Femur (tissue), 1 donor: ENCODE data around the gene CLINT1.

Experiments used
- DNase-seq: peaks from one replicate; pipeline ENCODE4 v3.0.0-alpha.2; 2017

The CLINT1 gene

GRCh38 chr5:157820593-157821252, 38.2 kb downstream of the CLINT1 start:
- no peak for DNase-seq

DNA sequence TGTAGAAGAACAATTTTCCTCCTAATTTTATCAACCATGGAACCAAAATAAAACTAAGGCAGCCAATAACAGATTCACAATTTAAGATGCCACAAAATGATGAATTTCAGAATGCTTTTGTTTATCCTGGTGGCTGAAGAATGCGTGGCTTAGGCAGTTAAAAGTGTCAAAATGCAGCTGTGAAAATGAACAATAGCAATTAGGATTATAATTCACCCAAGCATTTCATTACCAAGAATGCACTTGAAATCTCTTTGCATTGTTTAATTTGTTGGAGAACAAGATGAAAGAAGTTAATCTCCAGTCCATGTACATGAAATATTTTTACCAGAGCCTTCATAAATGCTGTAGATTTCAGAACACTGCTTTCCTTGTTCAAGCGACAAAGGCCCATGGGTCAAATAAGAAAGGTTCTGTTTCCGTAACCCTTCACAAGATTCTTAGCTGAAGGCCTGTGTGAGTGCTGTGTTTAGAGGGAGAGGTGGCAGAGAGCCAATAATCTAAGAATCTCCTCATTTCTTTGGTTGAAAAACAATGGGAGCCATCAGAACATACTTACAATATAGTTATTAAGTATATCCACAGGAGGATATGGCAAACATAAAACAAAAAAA, 39.3 kb downstream of the CLINT1 start:
- no peak for DNase-seq

GRCh38 chr5:157818368-157818767, 40.6 kb downstream of the CLINT1 start:
- no peak for DNase-seq

- no peak for DNase-seq
Observed at GRCh38 chr5:157817928-157818327, 41.0 kb downstream of the CLINT1 start.

GRCh38 chr5:157817387-157817702, 41.6 kb downstream of the CLINT1 start:
- no peak for DNase-seq

DNA sequence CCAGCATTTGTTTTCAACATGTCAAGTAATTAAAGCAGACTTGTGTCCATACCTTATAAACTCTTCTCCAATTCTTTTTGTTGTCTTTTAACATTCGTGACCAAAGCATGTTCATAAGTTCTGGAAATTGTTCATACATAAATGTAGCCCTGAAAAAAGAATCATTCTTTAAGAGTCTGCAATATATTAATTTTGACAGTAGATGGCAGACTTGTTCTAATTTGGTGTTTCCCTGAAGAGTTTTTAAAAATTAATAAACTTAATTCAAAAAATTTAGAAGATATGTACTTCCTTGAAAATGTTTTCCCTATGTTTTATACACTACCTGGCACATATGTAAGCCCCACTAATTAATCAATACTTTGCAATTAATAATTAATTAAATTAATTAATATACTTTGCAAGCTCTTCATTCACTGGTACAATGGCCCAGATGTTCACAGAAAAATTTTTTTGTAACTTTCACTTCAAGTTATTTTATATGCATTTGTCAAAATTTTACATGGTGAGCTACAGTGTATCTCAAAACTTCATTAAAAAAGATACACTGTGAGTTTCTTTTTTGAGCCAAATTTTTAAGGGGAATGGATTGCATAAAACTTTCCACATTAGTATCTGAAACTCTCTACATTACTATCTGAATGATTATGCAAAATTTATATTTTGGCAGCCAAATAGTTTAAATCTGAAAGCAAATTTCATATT, 42.1 kb downstream of the CLINT1 start:
- DNase-seq = no peak

- DNase-seq = no peak
Observed at GRCh38 chr5:157812086-157812485, 46.9 kb downstream of the CLINT1 start.

DNA sequence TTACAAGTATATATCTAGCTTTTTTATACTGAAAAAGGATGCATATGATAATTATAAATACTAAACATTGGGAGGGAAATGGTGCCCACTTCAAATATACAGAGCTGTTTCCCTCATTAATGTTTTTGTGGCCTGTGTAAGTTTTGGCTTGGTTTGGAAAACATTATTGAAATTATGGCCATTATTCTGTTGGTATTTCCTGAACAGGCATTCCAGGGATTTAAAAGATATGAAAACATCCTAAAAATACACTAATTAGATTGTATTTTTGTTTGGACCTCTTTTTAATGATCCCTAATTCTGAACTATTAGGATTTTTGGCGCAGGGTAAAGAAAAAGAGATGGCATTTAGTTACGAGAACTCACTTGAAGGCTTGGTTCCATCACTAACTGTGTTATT, 50.9 kb downstream of the CLINT1 start:
- no peak for DNase-seq

DNA sequence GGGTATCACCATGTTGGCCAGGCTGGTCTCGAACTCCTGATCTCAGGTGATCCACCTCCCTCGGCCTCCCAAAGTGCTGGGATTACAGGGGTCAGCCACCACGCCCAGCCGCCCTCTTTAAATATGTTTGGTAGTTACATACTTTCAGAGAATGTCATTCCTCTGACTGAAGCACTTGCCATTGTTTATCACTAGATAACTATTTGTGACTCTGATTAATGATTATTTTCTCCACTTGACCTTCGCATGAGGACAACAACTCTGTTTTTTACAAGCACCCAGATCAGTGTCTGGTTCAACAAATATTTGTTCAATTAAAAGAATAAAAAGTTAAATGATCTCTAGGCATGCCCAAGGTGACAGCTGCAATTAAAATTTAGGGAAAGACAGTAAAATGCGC, 56.2 kb downstream of the CLINT1 start:
- DNase-seq = no peak

DNA sequence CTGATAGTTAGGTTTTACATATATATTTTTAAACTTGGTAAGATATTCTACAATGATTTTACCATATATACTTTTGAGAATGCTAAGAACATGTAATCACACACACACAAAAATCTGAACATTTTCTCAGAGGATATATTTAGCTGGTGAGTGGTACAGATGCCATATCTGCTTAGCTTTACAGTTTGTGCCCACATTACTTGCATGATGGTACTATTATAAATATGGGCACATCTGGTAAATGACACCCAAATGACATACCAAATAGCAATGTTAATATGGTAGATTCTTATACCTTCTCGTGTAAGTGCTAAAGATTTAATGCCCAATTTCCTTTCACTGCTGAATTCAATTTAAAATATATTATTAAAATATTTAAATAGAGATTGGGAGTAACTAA, 58.8 kb downstream of the CLINT1 start:
- no peak for DNase-seq

DNA sequence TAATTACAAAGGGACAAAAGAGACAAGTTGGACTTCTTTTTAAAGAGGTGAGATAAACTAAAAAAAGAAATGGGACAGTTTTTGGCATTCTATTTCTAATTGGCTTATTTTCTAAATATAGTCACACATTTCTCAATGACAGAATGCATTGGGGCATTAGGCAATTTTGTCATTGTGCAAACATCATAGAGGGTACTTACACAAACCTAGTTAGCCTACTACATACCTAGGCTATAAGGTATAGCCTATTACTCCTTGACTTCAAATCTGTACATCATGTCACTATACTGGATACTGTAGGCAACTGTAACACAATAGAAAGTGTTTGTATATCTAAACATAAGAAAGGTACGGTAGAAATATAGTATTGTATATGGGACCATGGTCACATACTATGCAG, 59.4 kb downstream of the CLINT1 start:
- no peak for DNase-seq

DNA sequence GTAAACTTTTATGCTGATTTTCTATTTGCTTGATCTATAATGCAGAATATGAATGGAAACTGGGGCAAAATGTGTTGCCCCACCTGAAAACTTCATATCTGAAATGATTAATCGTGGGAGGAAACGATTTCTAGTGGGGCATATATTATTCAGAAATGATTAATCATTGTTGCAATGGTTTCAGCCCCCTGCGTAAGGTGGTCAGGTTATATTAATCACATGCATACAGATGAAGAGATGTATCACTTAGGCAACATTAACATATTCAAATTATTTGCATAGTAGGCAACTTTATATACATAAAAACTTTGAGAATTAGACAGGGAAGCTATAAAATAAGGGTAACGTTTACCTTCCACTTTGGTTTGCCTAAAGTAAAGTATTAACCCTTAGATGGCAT, 65.6 kb downstream of the CLINT1 start:
- DNase-seq = no peak

DNA sequence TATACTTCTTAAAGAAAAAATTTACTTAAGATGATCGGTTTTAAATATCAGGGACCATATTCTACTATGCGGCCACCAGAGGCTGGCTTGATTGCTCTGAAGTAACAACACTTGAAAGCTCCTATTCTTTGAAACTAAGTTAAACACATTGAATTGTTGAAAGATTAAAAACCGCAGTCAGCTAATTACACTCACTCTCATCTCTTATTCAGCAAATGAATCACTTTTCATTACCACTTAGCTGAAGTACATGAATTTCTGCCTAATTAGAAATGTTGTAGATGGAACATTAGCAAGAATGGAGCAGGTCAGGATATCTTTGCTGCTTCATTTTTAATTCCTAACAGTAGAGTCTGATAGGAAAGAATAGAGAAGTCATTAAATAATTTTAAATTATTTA, 73.1 kb downstream of the CLINT1 start:
- DNase-seq = no peak

DNA sequence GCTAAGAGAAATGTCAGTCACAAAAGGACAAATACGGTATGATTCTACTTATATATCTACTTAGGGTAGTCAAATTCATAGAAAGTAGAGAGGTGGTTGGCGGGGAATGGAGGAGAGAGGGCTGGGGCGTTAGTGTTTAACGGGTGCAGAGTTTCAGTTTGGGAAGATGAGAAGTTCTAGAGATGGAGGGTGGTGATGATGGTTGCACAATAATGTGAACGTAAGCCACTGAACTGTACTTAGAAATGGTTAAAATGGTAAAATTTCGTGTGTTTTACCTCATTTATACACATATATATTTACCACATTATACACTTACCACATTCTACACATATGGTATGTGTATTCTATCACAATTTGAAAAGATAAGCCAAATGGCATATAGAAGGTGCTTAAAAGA, 79.7 kb downstream of the CLINT1 start:
- DNase-seq = no peak

GRCh38 chr5:157778121-157778805, 80.7 kb downstream of the CLINT1 start:
- DNase-seq = peak; percentile 38

- DNase-seq = no peak
Observed at GRCh38 chr5:157772127-157772526, 86.8 kb downstream of the CLINT1 start.

DNA sequence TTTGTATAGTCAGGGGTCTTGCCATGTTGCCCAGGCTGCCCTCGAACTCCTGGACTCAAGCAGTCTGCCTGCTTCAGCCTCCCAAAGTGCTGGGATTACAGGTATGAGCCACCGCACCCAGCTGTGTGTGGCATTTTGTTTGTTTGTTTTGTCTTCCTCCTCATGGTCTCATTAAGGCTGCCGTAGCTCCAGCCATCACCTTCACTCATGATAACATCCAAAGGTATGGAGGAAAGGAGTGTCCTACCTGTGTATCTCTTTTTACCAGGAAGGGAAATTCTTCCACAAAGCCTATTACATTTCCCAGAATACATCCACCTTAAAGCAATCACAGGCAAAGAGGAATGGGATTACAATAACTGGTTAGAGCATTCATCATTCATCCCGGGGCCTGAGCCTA, 88.3 kb downstream of the CLINT1 start:
- no peak for DNase-seq

DNA sequence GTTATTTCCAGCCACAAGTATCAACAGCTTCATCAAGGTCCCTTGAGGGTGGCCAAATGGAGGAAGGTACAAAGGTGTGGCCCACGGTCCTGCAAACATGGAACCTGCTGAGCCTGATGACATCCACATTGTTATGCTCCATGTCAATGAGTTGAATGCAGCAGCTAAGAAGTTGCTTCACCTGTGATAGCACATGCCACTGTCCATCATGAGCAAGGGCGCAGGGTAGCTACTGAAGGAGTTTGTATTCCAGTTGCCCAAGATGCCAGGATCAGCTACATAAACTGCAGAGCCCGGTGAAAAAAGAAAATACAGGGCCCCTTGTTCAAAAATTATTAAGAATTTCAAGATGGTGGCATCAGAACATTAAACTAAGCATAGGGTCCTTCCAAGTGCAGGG, 91.3 kb downstream of the CLINT1 start:
- no peak for DNase-seq

DNA sequence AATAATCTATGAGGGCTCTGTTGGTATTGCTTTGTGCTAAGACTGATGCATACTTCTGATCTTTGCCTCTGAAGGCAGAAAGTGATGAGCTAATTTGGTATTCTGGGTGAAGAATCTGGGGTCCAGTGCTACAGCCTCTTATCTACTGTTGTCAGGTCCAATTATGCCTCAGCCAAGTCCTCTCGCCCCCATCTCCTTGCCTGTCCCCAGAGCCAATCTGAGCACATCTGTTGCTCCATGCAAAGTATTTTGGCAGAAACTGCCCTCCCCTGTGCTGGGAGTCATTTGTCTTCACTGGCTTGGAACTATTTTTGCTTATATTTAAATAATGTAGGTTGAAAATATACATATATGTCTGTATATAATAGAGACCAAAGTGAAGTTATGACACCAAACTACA, 92.0 kb downstream of the CLINT1 start:
- no peak for DNase-seq

DNA sequence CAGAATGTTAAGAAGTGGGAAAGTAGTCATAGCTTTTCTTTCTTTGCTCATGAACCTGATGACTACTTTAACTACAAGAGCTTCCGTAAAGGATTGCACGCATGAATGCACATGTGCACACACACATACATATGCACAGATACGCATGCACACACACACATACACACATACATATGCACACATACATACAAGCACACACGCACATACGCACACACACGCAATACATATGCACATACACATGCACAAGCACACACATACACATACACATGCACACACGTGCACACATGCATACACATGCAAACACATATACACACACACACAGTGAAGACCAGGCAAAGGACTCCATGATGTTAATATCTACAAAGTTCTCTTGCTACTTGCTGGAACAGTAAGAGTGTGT, 92.5 kb downstream of the CLINT1 start:
- DNase-seq = no peak

DNA sequence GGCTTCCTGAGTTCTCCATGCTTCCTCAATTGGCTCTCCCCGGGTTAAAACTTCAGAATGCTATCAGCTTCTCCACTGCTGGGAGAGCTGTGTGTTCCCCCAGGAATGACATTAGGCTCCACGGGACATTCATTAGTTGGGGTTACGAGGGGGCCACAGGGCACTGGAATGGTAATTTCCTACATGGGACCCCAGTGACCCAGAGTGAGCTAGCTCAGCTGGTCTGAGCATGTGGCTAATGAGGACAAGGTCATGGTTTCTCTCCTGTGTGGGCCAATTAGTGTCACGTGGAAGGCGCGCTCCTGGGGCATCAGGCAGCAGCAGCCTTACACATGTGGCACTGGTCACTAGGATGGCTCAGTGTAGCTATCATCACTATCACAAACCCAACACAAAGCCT, 94.4 kb downstream of the CLINT1 start:
- no peak for DNase-seq

DNA sequence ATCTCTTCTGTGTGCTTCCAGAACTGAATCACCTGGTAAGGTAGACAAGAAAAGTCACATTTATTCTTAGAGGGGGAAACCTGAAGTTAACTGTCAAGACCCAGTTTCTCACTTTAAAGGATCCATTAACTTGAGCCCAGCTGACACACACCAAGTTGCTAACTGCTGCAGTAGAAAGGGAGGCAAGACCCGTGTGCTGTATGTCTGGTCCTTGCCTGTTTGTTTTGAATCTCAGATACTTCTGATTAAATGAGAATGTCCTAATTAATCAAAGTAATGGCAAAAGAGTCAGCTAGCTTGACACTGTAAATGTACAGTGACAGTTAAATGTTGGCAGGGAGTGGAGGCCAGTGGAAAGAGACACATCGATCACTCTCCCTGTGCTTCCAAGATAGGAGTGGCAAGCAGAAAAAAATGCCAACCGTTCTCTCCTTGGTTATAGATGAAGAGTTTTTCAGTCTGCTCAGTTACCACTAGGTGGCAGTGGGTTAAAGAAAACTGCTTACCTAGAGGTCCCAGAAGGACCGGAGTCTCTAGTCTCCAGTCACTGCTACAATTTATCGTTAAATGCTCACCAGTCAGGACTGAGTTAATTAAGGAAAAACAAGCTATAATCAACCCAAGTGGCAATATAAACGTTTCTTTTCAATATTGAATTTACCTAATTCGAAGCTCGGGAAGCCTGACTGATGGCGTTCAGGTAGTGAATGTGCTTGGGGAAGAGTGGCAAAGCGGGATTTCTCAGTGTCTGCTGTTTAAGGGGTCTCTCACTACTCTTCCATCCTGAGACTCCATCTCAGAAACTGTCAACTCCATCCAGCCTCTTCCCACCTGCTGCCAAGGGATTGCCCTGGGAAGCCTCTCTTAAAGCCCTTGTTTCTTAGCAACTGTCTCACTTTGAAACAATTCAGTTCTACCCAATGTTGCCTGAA, 97.0 kb downstream of the CLINT1 start:
- peak; percentile 27 for DNase-seq

DNA sequence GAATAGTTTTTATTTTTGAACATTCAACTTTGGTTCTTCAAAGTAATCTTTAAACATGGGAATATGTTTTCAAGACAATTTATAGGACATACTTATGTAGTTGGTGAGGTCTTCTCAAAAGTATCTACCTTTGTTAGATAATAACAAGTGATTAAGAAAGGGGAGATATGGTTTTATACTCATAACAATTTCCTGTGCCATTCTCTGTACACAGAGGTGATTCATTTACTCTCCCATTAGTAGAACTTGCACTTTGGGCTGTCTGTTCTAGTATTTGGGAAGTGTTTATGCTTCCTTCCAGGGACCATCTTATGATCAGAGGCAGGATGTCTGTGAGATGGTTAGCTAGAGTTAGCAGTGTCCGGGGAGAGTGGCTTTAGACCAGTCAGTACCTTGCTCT, 100.2 kb downstream of the CLINT1 start:
- no peak for DNase-seq
